GM18907 (cell line): Measurements from ENCODE around the gene ASAP2.
"Not testable (repeated sequence)": the region's sequence is repeated elsewhere in the genome, so short reads cannot be mapped to it uniquely, and the experiment has no call there.

Experiments
- ATAC-seq: cut with Tn5 transposase; IDR thresholded peaks from one replicate; pipeline ENCODE4 v1.9.1; 2021; ENCODE audit warnings: mild to moderate bottlenecking, moderate library complexity; ENCODE audit not compliant: unreplicated experiment

Gene ASAP2

DNA sequence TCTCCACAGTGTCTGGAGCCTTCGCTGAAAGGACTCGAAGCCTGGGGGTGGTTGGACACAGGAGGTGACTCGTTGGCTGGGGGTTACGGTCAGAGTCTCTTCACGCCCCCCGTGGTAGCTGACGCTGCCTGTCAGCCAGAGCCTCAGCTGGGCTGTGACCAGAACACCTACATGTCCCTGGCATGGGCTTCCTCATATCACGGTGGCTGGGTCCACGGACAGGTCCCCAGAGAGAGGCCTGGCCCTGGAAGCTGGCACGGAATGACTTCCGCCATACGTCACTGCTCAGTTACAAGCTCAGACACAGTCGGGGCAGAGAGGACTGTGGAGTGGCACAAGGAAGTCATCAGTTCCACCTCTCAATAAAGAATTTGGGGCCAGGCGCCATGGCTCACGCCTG, 188.2 kb downstream of the ASAP2 start:
- no peak for ATAC-seq

DNA sequence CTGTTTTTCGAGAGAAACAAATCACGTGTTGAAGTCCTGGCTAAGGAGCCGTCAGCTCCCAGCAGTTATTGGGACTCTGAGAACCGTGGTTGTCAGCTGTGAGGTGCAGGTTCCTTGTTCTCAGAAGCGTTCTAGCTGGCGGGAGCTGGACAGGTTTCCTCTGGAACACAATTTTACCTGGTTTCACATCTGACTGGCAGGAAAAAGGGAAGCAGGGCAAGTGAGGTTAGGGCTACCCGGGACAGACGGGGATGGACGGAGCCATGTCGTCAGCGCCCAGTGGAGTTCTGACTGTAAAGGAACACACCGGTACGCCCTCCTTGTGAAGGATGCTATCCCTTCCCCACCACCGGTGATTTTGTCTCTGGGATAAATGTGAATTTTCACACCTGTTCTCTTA, 190.6 kb downstream of the ASAP2 start:
- ATAC-seq: no peak

DNA sequence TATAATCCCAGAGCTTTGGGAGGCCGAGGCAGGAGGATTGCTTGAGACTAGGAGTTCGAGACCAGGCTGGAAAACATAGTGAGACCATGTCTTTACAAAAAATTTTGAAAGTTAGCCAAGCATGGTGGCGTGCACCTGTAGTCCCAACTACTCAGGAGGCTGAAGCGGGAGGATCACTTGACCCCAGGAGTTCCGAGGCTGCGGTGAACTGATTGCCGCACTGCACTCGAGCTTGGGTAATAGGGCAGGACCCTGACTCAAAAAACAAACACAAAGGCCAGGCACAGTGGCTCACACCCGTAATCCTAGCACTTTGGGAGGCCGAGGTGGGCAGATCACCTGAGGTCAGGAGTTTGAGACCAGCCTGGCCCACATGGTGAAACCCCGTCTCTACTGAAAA, 191.6 kb downstream of the ASAP2 start:
- not testable (repeated sequence) for ATAC-seq

DNA sequence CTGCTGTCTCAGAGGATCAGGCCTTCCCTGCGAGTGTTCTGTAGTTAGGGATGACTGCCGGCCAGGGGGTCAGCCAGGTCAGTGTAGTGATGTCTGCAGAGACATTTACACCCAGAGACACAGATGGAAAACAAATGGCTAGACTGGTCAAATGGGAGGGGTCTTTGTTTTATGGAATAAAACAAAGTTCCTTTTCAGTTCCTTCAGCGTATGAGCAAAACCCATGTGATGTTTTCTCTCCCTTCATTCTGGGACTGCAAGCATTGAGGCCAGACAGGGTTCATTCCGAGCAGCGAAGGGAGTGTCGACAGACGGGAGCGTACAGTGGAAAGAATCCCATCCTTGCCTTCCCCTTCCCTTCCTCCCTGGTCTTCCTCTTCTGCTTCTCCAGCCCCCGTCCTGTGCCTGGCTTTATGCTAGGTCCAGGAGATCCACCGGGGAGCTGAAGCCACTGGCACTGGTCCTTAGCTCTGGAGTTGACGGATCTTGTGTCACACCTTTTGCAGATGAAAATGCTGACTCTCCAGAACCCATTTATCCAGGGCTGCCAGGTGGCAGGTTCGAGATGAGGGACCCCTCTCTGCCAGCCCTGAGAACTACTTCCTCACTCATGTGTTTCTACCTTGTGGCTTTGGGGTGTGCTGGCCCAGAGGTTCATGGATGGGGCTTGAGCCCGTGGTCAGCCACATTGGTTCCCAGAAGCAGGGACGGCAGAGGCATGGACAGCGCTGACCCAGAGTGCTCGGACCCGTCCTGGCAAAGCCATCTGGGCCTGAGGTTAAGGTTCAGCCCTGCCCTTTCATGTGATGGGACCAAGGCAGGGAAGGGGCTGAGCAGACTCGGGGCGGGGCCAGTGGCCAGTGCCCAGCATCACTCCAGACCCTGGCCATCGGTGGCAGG, 192.5 kb downstream of the ASAP2 start:
- no peak for ATAC-seq

DNA sequence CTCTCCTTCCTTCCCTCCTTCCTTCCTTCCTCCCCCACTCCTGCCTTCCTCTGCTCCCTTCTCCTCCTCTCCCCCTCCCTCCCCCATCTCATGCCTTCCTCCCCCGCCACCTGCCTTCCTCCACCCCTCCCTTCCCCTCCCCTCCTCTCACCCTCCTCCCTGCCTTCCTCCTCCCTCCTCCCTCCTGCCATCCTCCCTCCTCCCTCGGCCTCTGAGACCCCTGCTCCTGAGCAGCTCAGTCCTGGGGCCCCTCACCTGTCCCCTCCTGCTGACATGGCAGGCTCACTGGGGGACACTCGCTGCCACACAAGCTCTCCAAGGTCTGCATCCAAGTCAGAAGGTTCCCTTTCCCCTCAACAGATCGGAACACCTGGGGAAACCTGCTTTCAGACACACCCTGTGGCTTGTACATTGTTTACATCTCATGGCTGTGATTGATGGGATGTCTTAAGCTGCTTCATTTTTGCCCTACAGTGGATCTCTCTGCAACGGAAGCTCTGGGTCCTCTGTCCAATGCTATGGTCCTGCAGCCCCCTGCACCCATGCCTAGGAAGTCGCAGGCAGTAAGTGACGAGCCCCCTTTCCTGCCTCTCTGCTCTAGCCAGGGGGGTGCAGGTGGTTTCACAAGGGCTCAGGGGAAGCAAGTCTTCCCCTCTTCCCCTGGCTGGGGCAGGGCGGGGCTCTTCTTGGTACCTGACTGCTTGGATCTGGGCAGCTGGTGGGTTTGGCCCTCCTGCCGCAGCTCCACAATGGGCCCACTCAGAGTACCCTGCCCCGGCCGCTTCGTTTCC, 193.9 kb downstream of the ASAP2 start:
- no peak for ATAC-seq

DNA sequence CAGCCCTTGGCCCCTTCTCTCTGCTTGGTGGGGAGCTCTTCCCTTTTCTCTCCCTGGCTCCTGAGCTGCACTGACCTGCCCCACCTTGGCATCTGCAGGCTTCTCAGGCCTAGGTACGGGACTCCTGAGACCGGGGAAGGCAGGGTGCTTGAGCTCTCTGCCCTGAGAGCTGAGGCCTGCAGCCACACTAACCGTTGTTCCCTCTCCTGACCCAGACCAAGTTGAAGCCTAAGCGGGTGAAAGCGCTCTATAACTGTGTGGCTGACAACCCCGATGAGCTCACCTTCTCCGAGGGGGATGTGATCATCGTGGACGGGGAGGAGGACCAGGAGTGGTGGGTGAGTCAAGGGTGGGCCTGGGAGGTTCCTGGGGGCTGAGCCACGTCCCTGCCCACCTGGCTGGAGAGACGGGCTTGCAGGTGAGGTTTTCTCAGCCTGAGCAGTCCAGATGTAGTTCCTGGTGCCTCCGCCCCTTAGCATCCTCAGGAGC, 194.5 kb downstream of the ASAP2 start:
- no peak for ATAC-seq

DNA sequence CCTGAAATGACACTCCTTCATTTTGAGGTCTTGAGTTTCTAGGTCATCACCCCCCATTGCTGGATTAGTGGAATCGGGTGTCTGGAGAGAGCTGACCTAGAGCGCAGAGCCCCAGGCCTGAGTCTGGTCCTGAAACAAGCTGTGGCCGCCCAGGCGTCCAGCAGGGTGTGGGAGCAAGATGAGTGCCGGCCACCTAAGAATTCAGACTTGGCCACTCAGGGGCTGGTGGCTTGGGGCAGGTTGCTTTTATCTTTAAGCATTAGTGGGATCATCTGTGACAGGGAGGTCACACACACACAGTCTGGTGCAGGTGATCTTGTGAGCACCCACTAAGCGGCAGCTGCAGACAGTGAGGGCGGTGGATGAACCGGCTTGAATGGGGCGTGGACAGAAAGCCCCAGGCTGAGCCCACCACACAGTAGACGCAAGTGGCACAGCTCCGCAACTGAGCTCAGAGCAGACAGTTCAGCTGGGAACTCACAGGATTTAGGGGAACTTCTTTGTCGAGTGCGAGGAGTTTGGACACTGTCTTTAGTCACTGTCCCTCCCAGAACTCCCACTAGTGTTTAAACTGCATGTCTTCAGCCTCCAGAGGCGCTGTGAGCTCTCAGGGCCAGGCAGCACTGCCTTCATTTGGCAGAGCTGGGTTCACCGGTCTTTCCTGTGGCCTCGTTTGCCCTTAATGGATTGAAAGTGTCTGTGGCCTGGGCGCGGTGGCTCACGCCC, 195.2 kb downstream of the ASAP2 start:
- ATAC-seq: no peak

DNA sequence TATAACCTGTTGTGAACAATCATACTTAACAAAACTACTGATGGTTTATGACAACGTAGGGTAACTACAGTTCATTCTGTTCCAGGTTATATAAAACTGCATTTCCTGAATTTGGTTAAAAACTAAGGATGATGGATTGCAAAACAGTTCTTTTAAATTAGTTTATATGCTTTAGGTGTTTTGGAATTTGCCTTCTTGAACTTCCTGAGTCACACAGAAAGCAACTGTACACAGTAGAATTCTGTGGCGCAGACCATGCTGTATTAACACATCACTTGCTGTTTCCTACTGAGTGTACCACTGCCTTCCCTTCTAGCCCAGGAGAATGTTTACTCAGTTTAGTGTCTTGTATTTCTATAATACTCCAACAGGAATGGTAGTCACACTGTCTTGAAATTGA, 197.3 kb downstream of the ASAP2 start:
- ATAC-seq: no peak

DNA sequence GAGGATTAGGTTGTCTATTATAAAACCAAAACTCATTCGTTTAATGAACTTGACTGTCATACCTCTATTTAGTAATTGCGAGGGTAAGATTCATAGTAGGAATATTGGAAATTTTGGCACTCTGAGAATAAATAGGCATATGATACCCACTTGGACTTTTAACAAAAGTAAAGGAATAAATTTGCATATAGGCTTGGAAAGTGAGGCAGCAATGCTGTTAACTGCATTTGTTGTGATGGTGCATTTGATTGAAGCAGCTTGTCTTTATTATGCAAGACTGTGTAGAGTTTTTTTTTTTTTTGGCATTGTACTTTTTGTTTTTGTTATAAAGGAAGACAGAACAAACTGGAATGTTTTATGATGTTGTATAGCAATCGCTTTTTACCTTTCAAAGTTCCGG, 197.8 kb downstream of the ASAP2 start:
- ATAC-seq: no peak

DNA sequence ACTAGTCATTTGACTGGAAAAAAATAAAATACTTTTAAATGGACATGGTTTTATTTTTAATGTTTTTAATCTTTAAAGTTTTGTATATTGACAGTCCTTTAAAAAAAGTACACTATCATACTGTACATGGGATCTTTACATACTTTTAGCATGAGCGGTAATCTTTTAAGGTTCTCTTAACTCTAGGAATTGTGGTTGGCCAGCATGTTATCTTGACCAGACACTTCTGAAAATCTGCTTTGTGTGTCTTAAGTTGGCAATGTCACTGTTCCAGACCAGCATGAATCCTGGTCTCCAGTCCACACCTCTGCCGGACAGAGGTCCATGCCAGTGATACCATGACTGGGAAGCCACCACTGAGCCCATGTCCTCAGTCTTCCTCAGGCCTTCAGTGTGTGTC, 199.0 kb downstream of the ASAP2 start:
- no peak for ATAC-seq

DNA sequence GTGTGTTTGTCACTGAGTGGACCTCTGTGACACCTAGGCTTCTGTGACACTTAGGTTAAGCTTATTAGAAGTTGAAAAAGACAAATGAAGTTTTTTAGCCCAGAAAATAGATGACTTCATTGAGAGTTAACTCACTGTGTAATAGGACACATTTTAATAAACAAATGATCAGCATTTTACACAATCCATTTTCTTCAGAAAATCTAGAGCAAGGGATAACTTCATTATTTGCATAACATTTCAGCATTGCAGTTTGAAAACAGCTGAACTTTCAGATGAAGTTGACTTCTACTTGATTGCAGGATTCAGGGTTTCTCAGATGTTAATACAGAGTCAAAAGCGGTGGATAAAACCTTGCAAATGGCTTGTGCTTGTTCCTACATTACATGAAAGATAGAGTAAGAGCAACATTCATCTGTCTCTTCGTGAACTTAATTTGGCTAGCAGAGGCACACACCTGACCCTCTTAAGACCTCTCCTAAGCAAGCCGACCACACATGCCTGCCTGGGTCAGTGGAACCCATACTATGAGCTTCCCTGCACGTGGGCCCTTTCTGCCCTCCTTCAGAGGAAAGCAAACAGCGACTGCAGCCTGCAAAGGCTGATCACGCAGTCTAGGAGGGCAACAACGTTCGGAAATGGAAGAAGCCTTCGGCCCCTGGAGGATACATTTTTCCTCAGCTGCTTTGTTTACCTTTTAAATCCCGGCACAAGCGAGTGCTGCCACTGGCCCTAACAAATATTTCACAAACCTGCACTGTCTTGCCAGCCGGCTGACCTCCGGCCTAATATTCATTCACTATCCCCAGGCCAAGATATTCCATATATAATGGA, 200.1 kb downstream of the ASAP2 start:
- no peak for ATAC-seq

DNA sequence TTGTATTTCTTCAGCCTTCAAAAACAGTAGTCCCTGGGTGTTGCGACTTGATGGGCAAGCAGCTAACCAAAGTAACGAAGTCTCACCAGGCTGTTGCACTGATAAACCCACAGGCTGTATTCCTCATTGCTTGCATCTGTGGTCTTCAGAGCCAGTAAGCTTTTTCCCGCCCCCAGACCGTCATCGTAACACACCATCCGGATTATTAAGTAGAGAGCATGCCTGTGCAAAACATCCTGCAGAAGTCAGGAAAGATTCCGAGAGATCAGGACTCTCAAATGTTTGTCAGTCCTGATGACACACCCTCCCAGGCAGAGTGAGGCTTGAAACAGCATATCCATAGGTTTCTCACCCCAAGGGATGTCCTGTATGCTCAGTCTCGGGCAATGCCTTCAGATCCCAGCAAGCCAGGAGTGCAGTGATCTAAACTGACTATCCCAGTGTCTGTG, 200.8 kb downstream of the ASAP2 start:
- no peak for ATAC-seq

DNA sequence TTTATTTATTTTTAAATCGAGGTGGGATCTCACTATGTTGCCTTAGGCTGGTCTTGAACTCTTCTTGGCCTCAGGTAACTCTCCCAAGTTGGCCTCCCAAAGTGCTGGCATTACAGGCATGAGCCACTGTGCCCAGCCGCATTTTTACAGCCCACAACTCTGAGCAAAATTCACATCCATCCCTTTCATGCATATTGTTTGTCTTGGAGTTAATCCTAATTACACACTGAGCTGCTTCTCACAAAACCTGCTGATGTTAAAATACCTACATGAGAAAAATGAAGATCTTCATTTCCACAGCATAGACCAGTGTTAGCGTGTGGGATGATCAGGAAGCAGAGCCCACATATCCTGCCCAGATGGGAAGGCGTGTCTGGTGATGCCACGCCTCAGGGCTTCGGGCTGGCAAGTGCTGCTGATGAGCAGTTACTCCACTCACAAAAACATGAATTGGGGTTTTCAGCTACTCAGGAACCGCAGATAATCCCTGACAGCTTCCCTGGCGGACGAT, 202.1 kb downstream of the ASAP2 start:
- no peak for ATAC-seq

DNA sequence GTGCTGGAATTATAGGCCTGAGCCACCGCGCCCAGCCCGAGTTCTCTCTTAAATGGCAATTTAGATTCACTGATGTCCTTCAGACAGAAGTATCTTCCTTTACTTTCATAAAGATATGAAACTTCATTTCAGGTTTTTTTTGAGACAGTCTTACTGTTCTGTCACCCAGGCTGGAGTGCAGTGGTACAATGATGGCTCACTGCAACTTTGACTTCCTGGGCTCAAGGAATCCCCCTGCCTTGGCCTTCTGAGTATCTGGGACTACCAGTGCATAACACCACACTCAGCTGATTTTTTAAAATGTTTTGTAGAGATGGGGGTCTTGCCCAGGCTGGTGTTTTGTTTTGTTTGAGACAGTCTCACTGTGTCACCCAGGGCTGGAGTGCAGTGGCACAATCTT, 203.5 kb downstream of the ASAP2 start:
- ATAC-seq: no peak

DNA sequence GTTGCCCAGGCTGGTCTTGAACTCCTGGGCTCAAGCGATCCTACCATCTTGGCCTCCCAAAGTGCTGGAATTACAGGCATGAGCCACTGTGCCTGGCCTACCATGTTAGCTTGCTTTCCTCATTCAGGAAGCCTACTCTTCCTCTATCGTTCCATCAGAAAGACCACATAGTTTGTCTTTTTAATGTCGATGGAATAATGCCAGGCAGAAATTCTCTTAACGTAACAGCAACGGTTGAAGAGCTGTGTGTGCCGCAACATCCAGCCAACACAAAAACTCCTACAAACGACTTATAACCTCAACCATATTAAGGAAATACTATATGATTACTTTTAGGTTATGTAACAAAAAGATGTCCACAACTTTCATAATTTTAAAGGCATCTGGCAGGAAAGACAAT, 206.2 kb downstream of the ASAP2 start:
- no peak for ATAC-seq

DNA sequence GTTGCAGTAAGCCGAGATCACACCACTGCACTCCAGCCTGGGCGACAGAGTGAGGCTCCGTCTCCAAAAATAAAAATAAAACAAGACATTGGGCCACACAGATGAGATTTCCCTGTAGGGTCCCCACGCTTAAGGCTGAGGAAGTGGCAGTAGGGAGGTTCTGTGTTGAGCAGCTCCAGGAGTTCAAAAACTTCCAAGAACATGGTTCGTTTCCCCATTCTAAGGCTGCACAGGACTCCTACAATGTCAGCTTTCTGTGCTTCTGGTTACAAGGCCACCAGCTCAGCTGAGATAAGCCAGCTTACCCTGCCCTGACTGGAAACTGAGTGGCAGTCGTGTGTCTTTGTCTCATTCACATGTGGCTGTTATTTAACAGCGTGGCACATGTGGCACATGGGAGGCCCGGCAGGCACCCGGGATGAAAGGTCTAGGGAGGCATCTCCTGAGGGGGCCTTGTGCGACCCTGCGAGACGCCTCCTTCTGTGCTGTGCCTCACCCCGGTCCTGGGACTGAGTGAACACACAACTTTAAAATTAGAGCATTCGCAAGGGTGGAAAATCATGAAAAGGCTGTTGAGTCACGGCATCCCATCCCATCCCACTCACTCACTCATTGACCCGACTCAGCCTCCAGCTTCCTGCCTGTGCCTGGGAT, 209.0 kb downstream of the ASAP2 start:
- no peak for ATAC-seq

DNA sequence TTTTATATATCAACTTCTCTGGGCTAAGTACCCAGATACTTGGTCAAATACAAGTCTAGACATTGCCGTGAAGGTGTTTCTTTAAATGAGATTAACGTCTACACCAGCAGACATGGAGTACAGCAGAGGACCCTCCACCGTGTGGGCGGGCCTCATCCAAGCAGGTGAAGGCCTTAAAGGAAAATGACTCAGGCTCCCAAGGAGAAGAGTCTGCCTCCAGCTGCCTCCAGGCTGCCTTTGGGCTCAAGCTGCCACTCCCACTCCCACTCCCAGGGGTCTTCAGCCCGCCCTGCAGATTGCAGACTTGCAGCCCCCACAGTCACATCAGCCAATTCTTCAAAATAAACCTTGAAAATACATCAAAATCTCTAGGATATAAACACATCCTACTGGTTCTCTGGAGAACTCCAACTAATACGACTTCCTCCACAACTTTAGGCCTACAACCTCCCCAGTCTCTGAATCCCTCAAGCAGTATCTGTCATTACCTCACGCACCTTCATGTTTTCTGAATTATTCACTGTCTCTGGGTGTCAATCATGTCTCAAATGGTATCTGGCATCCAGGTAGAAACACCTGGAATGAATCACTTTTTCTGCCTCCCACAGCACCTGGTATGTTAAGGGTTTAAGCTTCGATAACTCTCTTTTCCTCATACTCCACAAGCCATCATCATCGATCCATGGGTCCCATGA, 209.8 kb downstream of the ASAP2 start:
- ATAC-seq: no peak

DNA sequence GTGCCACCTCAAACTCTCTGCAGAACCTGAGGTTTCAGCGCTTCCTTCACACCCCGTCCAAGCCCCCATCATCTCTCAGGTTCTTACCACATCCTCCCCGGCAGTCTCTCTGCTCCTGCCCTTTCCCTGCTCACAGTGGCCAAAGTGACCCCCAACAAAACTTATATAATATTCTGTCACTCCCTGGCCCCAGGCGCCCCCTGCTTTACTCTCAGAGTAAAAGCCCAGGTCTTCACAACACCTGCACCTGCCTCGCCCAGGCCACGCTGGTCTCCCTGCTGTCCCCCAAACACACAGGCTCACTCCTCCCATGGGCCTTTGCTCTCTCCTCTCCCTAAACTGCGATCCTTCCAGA, 210.3 kb downstream of the ASAP2 start:
- no peak for ATAC-seq

DNA sequence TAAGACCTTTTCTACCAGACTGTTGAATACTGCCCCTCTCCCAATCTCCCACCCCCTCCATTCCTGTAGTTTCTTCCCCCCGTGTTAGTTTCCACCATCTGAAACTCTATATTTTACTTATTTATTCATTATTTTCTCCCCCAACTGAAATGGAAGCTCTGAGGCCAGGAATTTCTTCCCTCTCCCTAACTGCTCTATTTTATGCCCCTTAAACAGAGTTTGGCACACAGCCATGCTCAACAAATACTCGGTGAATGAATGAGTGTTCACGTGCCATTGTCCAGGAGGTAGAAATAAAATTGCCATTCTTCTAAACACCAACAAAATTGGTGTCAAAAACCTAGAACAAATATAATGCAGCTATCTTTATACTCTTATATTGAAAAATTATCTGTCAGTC, 211.1 kb downstream of the ASAP2 start:
- no peak for ATAC-seq
